Measurements from ENCODE around the gene COA3.
A peak's percentile ranks its signal among the peaks of the same experiment; 100 is the strongest.

COA3 gene

DNA sequence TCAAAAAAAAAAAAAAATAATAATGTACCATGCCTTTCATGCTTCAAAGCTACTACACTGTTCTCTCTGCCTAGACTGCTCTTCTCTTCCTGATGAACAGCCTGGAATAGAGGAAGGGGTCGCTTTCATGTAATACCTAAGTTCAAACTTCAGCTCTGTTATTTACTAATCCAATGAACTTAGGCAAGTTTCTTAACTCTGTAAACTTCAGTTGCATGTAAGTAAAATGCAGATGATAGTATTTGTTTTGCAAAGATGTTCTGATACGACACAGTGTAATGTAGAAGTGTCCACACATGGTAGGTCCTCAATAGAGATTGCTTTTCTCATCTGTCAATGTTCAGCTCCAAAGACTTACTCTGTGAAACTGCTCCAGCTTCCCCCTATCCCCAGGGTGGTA, 6.6 kb downstream of the COA3 start:
- FAIRE-seq (no peak), DNase-seq (ENCODE audit: insufficient read length) (no peak)
- TF ChIP-seq POLR2A (IDR thresholded peaks at IDR 0.05; ENCODE audit: low read depth, low read length): no peak
- no peak for TF ChIP-seq POLR2AphosphoS5 (IDR thresholded peaks at IDR 0.05; ENCODE audit: low read depth, low read length)
- no peak for TF ChIP-seq TAF1 (IDR thresholded peaks at IDR 0.05; ENCODE audit: borderline replicate concordance, low read depth, low read length)

DNA sequence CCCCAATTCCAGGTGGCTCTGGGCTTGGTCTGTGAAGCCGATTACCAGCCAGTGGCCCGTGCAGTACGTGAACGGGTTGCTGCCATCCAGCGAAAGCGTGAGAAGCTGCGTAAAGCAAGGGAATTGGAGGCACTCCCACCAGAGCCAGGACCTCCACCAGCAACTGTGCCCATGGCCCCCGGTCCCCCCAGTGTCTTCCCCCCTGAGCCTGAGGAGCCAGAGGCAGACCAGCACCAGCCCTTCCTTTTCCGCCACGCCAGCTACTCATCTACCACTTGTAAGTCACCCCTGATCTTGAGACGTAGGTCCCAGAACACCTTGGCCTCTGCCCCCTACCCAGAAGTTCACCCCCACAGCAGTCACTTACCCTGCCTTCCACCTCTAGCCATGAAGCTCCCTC, 11.2 kb downstream of the COA3 start:
- no peak for DNase-seq (ENCODE audit: insufficient read length)
- no peak for FAIRE-seq
- TF ChIP-seq TAF1 (IDR thresholded peaks at IDR 0.05; ENCODE audit: borderline replicate concordance, low read depth, low read length) (no peak), POLR2A (IDR thresholded peaks at IDR 0.05; ENCODE audit: low read depth, low read length) (no peak), POLR2AphosphoS5 (IDR thresholded peaks at IDR 0.05; ENCODE audit: low read depth, low read length) (no peak)

DNA sequence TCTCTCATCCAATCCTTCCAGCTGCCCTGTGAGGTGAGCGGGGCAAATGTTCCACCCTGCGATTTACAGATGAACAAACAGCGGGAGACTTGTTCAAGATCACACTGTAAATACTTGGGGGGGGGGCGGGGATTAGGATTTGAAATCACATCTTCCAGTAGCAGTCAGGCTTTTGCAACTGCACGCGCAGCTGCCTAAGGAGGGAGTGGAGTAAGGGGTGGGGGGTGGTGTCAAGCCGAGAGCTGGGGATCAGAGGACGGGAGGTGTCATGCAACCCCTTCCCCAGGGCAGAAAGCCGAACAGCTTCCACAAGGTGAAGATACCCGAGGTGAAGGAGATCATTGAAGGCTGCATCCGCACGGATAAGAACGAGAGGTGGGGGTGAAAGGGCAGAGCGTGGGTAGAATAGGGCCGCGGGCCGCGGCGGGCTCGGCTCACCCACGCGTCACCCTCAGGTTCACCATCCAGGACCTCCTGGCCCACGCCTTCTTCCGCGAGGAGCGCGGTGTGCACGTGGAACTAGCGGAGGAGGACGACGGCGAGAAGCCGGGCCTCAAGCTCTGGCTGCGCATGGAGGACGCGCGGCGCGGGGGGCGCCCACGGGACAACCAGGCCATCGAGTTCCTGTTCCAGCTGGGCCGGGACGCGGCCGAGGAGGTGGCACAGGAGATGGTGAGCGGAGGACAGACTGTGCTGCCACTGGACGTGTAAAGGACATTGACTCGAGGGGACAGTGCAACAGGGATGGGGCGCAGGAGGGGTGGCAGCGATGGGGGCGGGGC, 13.5 kb downstream of the COA3 start:
- FAIRE-seq: no peak
- DNase-seq (ENCODE audit: insufficient read length): no peak
- TF ChIP-seq POLR2A (IDR thresholded peaks at IDR 0.05; ENCODE audit: low read depth, low read length) (no peak), POLR2AphosphoS5 (IDR thresholded peaks at IDR 0.05; ENCODE audit: low read depth, low read length) (no peak), TAF1 (IDR thresholded peaks at IDR 0.05; ENCODE audit: borderline replicate concordance, low read depth, low read length) (no peak)

DNA sequence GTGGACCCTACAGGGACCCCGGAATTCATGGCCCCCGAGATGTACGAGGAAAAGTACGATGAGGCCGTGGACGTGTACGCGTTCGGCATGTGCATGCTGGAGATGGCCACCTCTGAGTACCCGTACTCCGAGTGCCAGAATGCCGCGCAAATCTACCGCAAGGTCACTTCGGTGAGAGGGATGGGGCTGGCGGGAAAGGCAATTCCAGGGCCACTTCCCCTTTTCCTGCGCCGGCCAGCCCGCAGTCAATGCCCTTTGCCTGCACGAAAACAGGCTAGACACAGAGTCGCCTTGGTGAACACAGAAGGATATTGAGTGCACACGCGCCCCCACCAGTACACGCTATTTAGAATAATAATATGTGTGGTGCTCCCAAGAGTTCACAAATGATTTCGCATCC, 14.1 kb downstream of the COA3 start:
- DNase-seq (ENCODE audit: insufficient read length) (no peak), FAIRE-seq (no peak)
- TF ChIP-seq POLR2A (IDR thresholded peaks at IDR 0.05; ENCODE audit: low read depth, low read length) (no peak), TAF1 (IDR thresholded peaks at IDR 0.05; ENCODE audit: borderline replicate concordance, low read depth, low read length) (no peak), POLR2AphosphoS5 (IDR thresholded peaks at IDR 0.05; ENCODE audit: low read depth, low read length) (no peak)

DNA sequence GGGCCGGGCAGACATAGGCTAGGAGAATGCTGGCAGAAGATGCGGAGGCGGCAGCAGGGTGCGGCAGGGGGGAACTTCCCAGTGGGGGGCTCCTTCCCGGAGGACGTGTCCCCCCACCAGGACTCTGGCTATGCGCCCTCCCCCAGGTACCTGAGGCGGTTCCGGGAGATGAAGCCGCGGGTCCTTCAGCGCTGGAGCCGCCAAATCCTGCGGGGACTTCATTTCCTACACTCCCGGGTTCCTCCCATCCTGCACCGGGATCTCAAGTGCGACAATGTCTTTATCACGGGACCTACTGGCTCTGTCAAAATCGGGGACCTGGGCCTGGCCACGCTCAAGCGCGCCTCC, 14.7 kb downstream of the COA3 start:
- DNase-seq (ENCODE audit: insufficient read length) (no peak), FAIRE-seq (no peak)
- TF ChIP-seq POLR2A (IDR thresholded peaks at IDR 0.05; ENCODE audit: low read depth, low read length): no peak
- TF ChIP-seq TAF1 (IDR thresholded peaks at IDR 0.05; ENCODE audit: borderline replicate concordance, low read depth, low read length): no peak
- no peak for TF ChIP-seq POLR2AphosphoS5 (IDR thresholded peaks at IDR 0.05; ENCODE audit: low read depth, low read length)

DNA sequence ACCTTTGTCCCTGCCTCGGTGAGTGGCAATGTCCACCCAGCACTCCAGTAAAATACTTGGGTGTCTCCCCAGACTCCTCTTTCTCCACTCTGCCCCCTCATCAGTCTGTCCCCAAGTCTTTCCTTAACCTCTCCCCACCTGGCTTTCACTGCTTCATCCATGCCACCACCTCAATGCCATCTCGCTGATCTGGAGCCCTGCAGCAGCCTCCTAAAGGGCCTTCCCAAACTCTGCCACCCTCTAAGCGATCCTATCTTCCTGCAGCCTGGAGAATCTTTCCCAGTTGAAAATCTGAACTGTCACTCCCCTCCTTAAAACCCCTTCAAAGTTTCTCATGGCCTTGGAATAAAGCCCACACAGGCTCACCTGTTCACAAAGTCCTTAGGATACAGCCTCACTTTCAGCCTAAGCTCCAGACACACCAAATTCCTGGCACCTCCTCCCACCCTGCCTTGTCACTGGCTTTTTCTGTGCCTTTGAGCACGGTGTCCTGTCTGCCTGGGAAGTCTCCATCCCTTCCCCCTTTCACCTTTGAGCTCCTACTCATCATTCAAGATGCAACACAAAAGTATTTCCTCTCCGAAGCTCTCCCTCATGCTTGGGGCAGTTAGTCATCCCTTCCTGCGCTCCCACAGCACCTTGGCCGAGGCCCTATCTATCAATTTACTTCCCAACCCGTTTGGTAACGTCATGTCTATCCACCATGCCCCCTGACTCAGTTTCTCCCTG, 15.3 kb downstream of the COA3 start:
- no peak for DNase-seq (ENCODE audit: insufficient read length)
- TF ChIP-seq POLR2AphosphoS5 (IDR thresholded peaks at IDR 0.05; ENCODE audit: low read depth, low read length): no peak
- FAIRE-seq: no peak

DNA sequence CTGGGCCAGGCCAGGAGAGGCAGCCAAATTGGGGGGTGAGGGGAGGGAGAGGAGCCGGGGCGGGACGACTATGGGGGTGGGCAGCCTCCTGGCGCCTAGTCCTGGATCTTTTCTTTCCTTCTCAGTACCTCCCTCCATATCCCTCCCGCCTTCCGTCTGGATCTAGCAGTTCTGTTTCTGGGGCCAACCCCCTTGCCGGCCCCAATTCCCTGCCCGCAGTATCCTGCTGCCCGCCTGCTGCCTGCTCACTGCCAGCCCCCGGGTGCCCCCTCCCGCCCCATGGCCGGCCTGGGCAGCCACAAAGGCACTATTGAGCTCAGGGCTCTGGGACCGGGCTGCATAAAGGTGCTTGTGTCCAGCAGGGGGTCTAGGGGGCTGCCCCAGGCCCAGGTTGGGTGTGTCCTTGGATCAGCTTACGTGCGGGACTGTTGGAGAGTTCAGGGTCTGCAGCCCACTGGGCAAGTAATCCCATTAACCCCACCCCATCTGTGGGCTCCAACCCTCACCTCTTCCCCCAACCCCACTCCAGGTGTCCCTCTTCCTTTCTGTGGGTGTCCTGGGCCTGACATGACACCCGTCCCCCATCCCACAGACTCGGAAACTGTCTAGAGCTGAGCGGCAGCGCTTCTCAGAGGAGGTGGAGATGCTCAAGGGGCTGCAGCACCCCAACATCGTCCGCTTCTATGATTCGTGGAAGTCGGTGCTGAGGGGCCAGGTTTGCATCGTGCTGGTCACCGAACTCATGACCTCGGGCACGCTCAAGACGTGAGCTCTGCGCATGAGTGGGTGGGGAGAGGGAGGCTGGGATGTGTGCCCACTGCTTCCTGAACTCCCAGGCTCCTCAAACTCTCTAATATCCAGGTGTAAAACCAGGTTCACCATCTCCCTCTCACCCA, 16.1 kb downstream of the COA3 start:
- FAIRE-seq: no peak
- no peak for TF ChIP-seq POLR2A (IDR thresholded peaks at IDR 0.05; ENCODE audit: low read depth, low read length)
- TF ChIP-seq TAF1 (IDR thresholded peaks at IDR 0.05; ENCODE audit: borderline replicate concordance, low read depth, low read length): no peak
- no peak for TF ChIP-seq POLR2AphosphoS5 (IDR thresholded peaks at IDR 0.05; ENCODE audit: low read depth, low read length)
- DNase-seq (ENCODE audit: insufficient read length): no peak

DNA sequence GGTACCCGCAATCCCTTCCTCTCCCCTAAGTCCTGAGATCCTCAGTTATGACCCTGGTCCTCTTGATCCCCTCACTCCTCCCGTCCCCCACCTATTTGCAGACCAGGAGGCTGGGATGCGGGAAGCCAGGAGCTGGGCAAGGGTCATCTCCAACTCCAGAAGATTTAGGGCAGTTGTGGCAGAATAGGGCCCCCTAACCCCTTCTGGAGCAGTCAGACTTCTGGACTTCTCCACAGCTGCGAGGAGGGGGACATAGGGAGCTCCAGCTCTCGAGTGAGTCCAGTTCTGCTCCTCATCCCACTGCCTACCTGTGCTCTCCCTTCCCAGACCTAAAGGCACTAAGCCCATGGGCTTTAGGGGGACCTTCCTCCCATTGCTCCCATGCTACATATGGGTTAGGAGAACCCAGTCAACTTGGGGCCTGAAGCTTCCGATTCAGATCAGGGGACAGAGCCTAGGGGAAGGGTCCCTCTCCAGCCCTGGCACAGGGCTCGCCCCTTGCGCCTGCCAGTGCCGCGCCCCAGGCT, 16.8 kb downstream of the COA3 start:
- FAIRE-seq: no peak
- DNase-seq (ENCODE audit: insufficient read length): no peak
- TF ChIP-seq POLR2A (IDR thresholded peaks at IDR 0.05; ENCODE audit: low read depth, low read length) (no peak), TAF1 (IDR thresholded peaks at IDR 0.05; ENCODE audit: borderline replicate concordance, low read depth, low read length) (no peak), POLR2AphosphoS5 (IDR thresholded peaks at IDR 0.05; ENCODE audit: low read depth, low read length) (no peak)

DNA sequence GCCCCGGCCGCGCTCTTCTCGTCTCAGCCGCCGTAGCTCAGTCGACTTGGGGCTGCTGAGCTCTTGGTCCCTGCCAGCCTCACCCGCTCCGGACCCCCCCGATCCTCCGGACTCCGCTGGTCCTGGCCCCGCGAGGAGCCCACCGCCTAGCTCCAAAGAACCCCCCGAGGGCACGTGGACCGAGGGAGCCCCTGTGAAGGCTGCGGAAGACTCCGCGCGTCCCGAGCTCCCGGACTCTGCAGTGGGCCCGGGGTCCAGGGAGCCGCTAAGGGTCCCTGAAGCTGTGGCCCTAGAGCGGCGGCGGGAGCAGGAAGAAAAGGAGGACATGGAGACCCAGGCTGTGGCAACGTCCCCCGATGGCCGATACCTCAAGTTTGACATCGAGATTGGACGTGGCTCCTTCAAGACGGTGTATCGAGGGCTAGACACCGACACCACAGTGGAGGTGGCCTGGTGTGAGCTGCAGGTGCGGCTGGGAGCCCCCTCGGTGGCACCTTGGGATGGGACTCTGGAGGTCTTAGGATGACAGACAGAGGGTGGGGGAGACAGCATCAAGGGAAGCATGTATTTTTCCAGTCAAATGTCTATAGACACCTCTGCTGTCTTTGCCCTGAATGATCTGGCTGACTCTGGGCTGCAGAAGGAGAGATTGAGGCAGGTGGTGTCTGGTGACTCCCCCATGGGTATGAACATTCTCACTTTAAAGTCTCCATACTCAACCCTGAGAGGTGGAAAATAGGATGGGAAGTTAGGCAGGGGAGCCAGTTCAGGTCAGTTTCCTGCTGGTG, 17.5 kb downstream of the COA3 start:
- FAIRE-seq (no peak), DNase-seq (ENCODE audit: insufficient read length) (no peak)

DNA sequence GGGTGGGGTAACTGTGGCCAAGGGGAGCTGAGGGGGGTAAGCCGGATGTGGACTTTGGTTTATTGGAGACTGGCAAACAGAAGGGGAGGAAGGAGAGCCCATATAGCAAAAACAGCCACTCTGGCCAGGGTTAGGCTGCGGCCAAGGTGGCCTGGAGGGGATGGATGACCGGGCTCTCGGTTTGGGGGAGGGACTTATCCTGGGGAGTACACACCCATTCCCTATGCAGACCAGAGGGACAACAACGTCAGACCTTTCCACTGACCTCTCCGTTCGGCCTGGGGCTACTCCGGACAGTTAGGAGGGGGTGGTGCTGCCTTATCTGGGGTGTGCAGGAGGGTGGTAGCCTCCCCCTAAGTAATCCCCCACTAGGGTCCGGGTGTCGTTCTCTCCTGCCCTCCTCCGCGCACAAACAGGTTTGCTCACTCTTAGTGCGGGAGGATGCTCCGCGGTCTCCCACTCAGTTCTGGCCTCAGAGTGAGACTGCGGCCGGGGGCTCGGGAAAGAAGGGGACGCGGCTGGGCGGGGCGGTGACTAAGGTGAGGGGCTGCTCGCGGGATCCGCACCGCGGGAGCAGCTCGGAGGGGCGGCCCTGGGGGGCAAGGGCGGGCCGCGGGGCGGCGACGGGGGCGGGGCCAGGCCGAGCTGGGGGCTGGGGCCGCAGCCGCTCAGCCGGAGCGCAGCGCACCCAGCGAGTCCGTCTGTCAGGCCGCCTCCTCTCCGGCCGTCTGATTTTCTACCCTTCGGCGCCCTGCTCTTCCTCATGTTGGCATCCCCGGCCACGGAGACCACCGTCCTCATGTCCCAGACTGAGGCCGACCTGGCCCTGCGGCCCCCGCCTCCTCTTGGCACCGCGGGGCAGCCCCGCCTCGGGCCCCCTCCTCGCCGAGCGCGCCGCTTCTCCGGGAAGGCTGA, 18.3 kb downstream of the COA3 start, which contains the start of gene WNK4:
Gene WNK4 (plus strand): TSS at position 675 of the 915 bp plus-strand sequence. CDS start 89 bp downstream, at position 764.
- DNase-seq (ENCODE audit: insufficient read length) (no peak), FAIRE-seq (no peak)
- TF ChIP-seq POLR2AphosphoS5 (IDR thresholded peaks at IDR 0.05; ENCODE audit: low read depth, low read length): 0 out of 2 replicates have a peak, but pooled peaks have one; percentile 32
- TF ChIP-seq POLR2A (IDR thresholded peaks at IDR 0.05; ENCODE audit: low read depth, low read length): no peak
- no peak for TF ChIP-seq TAF1 (IDR thresholded peaks at IDR 0.05; ENCODE audit: borderline replicate concordance, low read depth, low read length)

More for the DNA sequence above, 17.5 kb downstream of the COA3 start:
- TF ChIP-seq TAF1 (IDR thresholded peaks at IDR 0.05; ENCODE audit: borderline replicate concordance, low read depth, low read length): no peak
- TF ChIP-seq POLR2A (IDR thresholded peaks at IDR 0.05; ENCODE audit: low read depth, low read length): no peak
- TF ChIP-seq POLR2AphosphoS5 (IDR thresholded peaks at IDR 0.05; ENCODE audit: low read depth, low read length): no peak

Data from GM12892 (cell line).